Activated naive CD4-positive, alpha-beta T cell treated with Interleukin-2 at 50 U/mL for 16 hours (primary cell): ENCODE results near the gene TSEN54.
A peak's percentile ranks its signal among the peaks of the same experiment; 100 is the strongest.

ENCODE experiments used
- DNase-seq: peaks from one replicate; pipeline ENCODE4 v3.0.0-alpha.2; 2020

Gene TSEN54

DNA sequence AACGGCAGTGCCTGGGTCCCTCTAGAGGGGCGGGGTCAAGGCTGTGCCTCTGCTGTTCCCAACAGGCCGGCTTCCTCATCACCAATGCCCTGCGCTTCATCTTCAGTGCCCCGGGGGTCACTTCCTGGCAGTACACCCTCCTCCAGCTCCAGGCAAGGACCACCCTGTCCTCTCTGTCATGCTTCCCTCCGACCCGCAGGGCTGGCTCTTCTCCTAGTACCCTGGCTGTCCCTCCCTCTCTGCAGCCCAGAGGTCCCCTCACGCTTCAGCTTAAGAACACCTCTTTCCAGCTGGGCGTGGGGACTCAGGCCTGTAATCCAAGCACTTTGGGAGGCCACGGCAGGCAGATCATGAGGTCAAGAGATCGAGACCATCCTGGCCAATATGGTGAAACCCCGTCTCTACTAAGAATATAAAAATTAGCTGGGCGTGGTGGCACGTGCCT lies 26.8 kb upstream of the TSEN54 start:
- no peak for DNase-seq

GRCh38 chr17:75490173-75490743 lies 26.1 kb upstream of the TSEN54 start:
- no peak for DNase-seq

- DNase-seq: no peak
These were observed 25.2 kb upstream of the TSEN54 start for GRCh38 chr17:75490953-75491649.

GRCh38 chr17:75491680-75492079 lies 24.6 kb upstream of the TSEN54 start:
- no peak for DNase-seq

- no peak for DNase-seq
These were observed 23.7 kb upstream of the TSEN54 start for GRCh38 chr17:75492555-75493168.

DNA sequence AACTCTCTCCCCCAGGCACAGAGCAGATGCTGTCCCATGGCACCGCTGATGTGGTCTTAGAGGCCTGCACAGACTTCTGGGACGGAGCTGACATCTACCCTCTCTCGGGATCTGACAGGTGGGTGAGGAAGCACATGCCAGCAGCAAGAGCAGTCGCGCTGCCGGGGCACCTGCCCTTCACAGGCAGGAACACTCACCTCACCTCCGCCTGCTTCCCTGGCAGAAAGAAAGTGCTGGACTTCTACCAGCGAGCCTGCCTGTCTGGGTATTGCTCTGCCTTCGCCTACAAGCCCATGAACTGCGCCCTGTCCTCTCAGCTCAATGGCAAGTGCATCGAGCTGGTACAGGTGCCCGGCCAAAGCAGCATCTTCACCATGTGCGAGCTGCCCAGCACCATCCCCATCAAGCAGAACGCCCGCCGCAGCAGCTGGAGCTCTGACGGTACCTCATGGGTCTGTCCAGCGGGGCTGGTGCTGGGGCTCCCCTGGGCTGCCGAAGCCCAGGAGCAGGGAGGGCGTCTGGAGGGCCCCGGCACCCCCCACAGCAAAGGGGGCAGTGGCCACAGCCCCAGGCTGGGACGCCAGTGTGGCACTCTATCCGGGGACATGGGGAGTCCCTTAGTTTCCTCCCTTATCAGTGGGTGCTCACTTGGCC lies 22.7 kb upstream of the TSEN54 start:
- no peak for DNase-seq

DNA sequence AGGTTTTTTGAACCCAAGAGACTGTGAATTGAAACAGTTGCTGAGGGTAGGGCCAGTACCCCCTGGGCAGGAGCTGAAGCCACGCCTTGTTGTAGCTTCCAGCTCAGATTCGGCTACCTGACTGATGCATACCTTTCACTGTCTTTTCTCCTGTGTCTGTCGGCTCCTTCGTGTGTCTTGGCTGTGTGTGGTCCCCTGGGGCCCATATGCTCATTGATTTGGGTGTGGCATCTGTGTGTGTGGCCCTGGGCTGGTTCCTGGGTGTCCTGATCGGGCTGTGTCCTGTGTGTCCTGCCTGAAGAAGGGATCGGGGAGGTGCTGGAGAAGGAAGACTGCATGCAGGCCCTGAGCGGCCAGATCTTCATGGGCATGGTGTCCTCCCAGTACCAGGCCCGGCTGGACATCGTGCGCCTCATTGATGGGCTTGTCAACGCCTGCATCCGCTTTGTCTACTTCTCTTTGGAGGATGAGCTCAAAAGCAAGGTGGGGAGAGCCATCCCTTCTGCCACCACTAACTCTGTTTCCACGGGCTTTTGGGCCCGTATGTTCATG lies 21.9 kb upstream of the TSEN54 start:
- no peak for DNase-seq

- DNase-seq: no peak
These were observed 20.3 kb upstream of the TSEN54 start for GRCh38 chr17:75496005-75496404.

DNA sequence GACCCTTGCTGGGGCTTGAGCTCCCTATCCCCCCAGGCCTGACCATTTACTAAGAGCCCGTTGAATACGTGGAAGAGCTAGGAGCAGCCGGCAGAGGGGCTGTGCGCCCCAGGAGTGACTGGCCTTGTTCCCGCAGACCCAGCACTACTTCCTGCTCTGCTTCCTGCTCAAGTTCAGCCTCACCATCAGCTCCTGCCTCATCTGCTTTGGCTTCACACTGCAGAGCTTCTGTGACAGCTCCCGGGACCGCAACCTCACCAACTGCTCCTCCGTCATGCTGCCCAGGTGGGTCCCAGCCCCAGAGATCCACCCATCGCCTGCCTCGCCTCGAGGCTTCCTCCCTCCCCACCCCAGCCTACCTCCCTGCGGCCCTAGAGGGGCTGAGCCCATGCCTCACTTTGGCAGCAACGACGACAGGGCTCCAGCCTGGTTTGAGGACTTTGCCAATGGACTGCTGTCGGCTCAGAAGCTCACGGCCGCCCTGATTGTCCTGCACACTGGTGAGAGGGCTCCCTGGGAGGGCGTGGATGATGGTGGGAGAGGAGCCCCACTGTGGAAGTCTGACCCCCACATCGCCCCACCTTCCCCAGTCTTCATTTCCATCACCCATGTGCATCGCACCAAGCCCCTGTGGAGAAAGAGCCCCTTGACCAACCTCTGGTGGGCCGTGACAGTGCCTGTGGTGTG lies 18.1 kb upstream of the TSEN54 start:
- DNase-seq: no peak

- no peak for DNase-seq
These were observed 17.6 kb upstream of the TSEN54 start for GRCh38 chr17:75498726-75499213.

- no peak for DNase-seq
These were observed 16.9 kb upstream of the TSEN54 start for GRCh38 chr17:75499313-75500022.

GRCh38 chr17:75500419-75501216 lies 15.7 kb upstream of the TSEN54 start:
- no peak for DNase-seq

- no peak for DNase-seq
These were observed 14.8 kb upstream of the TSEN54 start for GRCh38 chr17:75501378-75502071.

GRCh38 chr17:75502072-75502720 lies 14.1 kb upstream of the TSEN54 start:
- DNase-seq: no peak

GRCh38 chr17:75502721-75503329 lies 13.5 kb upstream of the TSEN54 start:
- no peak for DNase-seq

GRCh38 chr17:75503337-75503950 lies 12.9 kb upstream of the TSEN54 start:
- no peak for DNase-seq

DNA sequence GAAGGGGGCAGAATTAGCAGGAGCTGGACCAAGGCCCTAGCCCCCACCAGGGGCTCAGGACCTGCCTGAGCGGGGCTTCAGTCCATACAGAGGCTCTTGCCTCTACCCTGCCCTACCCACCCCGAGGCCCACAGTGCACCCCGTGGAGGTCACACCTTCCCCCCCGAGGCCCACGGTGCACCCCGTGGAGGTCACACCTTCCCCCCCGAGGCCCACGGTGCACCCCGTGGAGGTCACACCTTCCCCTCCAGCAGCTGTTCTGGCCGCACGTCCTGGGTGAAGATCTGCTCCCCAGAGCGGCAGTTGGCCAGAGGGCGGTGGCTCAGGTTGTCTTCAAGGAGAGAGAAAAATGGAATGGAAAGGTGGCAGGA lies 12.4 kb upstream of the TSEN54 start:
- no peak for DNase-seq

- DNase-seq: peak; percentile 39
These were observed 11.8 kb upstream of the TSEN54 start for GRCh38 chr17:75504347-75505151.

DNA sequence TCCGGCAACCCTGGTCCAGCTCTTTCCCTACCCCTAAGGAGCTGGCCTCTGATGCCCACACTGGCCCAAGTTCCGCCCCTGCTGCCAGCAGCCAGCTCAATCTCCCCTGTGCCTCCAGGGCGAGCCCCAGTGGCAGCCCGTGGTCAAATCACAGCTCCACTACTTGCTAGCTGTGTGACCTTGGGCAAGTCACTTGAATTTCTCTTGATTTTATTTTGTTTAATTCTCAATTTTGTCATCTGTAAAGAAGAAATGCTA lies 11.2 kb upstream of the TSEN54 start:
- no peak for DNase-seq
